DND-41 (cell line): Measurements from ENCODE around the gene PDC.

Experiments used
- ATAC-seq: fragments of 200-7000 bp; cut with Tn5 transposase; 3 replicates; pipeline ENCODE4 v1.9.1; 2021; ENCODE audit warnings: low read depth; ENCODE audit not compliant: insufficient read depth
- DNase-seq: peaks from one replicate; pipeline ENCODE4 v3.0.0-alpha.2; 2020
- H2AFZ ChIP-seq: 2 replicates; pipeline ENCODE4 v1.6.0; 2012; ENCODE audit warnings: low read depth, low read length
- H3K27ac ChIP-seq: 2 replicates; pipeline ENCODE4 v1.5.1; 2012; ENCODE audit warnings: low read length, inconsistent platforms
- H3K27me3 ChIP-seq: fragments of 200-600 bp; sonication (generic); 2 replicates; pipeline ENCODE4 v1.6.0; 2012; ENCODE audit warnings: low read length, mild to moderate bottlenecking, inconsistent platforms; ENCODE audit not compliant: insufficient read depth, poor library complexity
- H3K36me3 ChIP-seq: 2 replicates; pipeline ENCODE4 v1.5.1; 2012; ENCODE audit warnings: low read length, inconsistent platforms; ENCODE audit not compliant: insufficient read depth
- H3K4me1 ChIP-seq: 2 replicates; pipeline ENCODE4 v1.5.1; 2012; ENCODE audit warnings: mild to moderate bottlenecking, low read length; ENCODE audit not compliant: insufficient read depth
- H3K4me2 ChIP-seq: 2 replicates; pipeline ENCODE4 v1.6.0; 2012; ENCODE audit warnings: mild to moderate bottlenecking, moderate library complexity, low read length, inconsistent platforms; ENCODE audit not compliant: insufficient read depth
- H3K4me3 ChIP-seq, 2 experiments: fragments of 200-600 bp in 1 of 2; shearing (Covaris generic) in 1 of 2; 2 replicates each; pipeline ENCODE4 v1.5.1; 2012 to 2016; ENCODE audit warnings: inconsistent platforms in 2 of 2, low read length in 2 of 2, mild to moderate bottlenecking in 2 of 2, low read depth in 1 of 2, moderate library complexity in 1 of 2
- H3K79me2 ChIP-seq: 2 replicates; pipeline ENCODE4 v1.6.0; 2012; ENCODE audit warnings: low read length, inconsistent platforms; ENCODE audit not compliant: insufficient read depth
- H3K9ac ChIP-seq: 2 replicates; pipeline ENCODE4 v1.6.0; 2012; ENCODE audit warnings: low read depth, mild to moderate bottlenecking, inconsistent platforms, low read length, moderate library complexity
- H3K9me3 ChIP-seq: 2 replicates; pipeline ENCODE4 v1.5.1; 2012; ENCODE audit warnings: low read length, moderate library complexity, mild to moderate bottlenecking, inconsistent platforms; ENCODE audit not compliant: insufficient read depth, severe bottlenecking
- H4K20me1 ChIP-seq: 2 replicates; pipeline ENCODE4 v1.6.0; 2012; ENCODE audit warnings: low read length; ENCODE audit not compliant: insufficient read depth
- EZH2 ChIP-seq: IDR thresholded peaks from 3 replicates; pipeline ENCODE4 v1.6.1; 2012; ENCODE audit warnings: borderline replicate concordance, low read depth, mild to moderate bottlenecking, moderate library complexity, low read length, inconsistent platforms; ENCODE audit not compliant: severe bottlenecking
- TF ChIP-seq, protein P1 (sequence below): IDR thresholded peaks from 2 replicates; pipeline ENCODE4 v1.5.1; 2012; ENCODE audit warnings: borderline replicate concordance, low read length, moderate library complexity, mild to moderate bottlenecking; ENCODE audit not compliant: poor library complexity, severe bottlenecking; ENCODE audit errors: extremely low read depth

PDC gene

DNA sequence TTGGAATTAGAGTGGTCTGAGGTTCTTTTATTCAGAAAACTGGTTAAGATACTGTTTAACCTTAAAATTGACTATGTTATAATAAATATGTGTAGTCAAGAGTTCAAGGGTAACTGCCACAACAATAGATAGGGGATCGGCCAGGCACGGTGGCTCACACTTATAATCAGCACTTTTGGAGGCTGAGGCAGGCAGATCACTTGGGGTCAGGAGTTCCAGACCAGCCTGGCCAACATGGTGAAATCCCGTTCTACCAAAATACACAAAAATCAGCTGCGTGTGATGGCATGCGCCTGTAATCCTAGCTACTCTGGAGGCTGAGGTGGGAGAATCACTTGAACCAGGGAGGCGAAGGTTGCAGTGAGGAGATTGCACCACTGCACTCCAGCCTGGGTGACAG, 39.5 kb downstream of the PDC start:
- no peaks in the 10 kb centered on the region for H3K79me2 ChIP-seq
- H3K27ac ChIP-seq, result no peak overlapping the region

DNA sequence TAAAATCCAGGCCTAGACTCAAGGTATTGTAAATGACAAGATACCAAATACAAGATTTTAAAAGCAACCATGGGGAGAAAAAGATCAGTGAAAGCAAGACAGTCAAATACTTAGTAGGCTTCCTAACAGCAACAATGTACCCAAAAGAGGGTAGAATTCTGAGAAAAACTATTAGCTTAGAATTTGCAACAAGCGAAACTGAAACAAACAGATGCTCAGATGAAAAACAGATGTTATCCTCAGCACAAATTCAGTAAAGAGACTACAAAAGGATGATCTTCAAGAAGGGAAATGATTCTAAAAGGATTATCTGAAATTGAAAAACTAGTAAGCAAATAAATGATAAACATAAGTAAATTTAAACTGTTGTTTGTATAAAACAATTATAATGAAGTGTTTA, 40.0 kb downstream of the PDC start:
- no peaks in the 10 kb centered on the region for H3K27me3 ChIP-seq
- H3K4me3 ChIP-seq, result no peak overlapping the region
- ATAC-seq (peak; percentile 52; the same call in 1 of the 3 replicates), DNase-seq (no peak)
- peaks cover 18% of the 10 kb centered on the region for H3K36me3 ChIP-seq
- no peak overlapping the region for H2AFZ ChIP-seq
- H3K4me1 ChIP-seq, result no peaks in the 10 kb centered on the region
- H3K9me3 ChIP-seq, result no peaks in the 10 kb centered on the region
- no peak overlapping the region for H3K27ac ChIP-seq
- H3K4me2 ChIP-seq, result no peak overlapping the region
- no peaks in the 10 kb centered on the region for H3K79me2 ChIP-seq
- no peaks in the 10 kb centered on the region for H4K20me1 ChIP-seq
- TF ChIP-seq, protein P1, sequence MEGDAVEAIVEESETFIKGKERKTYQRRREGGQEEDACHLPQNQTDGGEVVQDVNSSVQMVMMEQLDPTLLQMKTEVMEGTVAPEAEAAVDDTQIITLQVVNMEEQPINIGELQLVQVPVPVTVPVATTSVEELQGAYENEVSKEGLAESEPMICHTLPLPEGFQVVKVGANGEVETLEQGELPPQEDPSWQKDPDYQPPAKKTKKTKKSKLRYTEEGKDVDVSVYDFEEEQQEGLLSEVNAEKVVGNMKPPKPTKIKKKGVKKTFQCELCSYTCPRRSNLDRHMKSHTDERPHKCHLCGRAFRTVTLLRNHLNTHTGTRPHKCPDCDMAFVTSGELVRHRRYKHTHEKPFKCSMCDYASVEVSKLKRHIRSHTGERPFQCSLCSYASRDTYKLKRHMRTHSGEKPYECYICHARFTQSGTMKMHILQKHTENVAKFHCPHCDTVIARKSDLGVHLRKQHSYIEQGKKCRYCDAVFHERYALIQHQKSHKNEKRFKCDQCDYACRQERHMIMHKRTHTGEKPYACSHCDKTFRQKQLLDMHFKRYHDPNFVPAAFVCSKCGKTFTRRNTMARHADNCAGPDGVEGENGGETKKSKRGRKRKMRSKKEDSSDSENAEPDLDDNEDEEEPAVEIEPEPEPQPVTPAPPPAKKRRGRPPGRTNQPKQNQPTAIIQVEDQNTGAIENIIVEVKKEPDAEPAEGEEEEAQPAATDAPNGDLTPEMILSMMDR, result no peak
- TF ChIP-seq EZH2, result no peak
- no peak overlapping the region for H3K9ac ChIP-seq

More for the DNA sequence above, 39.5 kb downstream of the PDC start:
- Histone ChIP-seq H3K4me2 (no peak overlapping the region), H3K4me1 (no peaks in the 10 kb centered on the region), H3K9ac (no peak overlapping the region), H4K20me1 (no peaks in the 10 kb centered on the region), H3K9me3 (no peaks in the 10 kb centered on the region), H2AFZ (no peak overlapping the region), H3K4me3 (no peak overlapping the region), H3K36me3 (peaks cover 18% of the 10 kb centered on the region), H3K27me3 (no peaks in the 10 kb centered on the region)
- ATAC-seq (no peak), DNase-seq (no peak)
- TF ChIP-seq, protein P1, result no peak
- TF ChIP-seq EZH2, result no peak

DNA sequence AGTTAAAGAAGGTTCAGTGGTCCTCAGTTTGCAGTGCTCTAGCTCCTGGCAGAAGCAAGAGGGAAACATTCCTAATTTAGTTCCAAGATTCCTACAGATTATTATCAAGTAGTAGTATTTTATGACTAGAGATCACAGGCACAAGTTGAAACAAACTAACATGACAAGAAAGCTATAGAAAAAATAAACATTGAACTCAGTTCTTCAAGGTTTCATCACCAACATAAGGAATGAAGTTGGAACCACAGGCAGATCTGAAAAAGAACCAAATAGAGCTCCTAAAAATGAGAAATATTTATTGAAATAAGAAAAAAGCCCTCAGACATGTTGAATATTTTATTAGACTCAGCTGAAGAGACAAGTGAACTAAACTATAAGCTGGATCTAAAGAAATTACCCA, 40.6 kb downstream of the PDC start:
- H3K4me2 ChIP-seq, result no peak overlapping the region
- no peak overlapping the region for H3K4me3 ChIP-seq
- H3K9ac ChIP-seq, result no peak overlapping the region
- H3K36me3 ChIP-seq, result peaks cover 18% of the 10 kb centered on the region
- no peak overlapping the region for H2AFZ ChIP-seq
- no peaks in the 10 kb centered on the region for H3K9me3 ChIP-seq
- no peak for ATAC-seq
- no peaks in the 10 kb centered on the region for H4K20me1 ChIP-seq
- H3K27me3 ChIP-seq, result no peaks in the 10 kb centered on the region
- no peaks in the 10 kb centered on the region for H3K4me1 ChIP-seq
- no peak for DNase-seq
- no peaks in the 10 kb centered on the region for H3K79me2 ChIP-seq
- TF ChIP-seq, protein P1, result no peak
- TF ChIP-seq EZH2, result no peak
- no peak overlapping the region for H3K27ac ChIP-seq

DNA sequence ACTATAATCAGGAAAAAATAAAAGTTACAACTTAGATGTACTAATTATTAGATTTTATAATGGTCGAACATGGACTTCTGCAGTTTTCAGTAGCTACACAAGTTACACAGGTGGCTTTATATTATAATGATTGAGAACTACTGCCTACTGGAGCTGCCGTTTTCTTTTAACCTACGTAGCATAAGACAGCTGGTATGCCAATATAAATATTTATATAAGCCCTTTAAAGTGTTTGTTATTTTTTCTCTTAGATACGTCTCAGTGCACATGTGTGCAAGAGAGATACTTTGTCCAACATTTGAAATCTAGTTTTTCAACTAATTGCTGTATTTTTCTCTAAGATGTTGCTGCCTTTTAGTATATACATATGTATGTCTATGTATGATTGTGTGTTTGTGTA, 42.4 kb downstream of the PDC start:
- Histone ChIP-seq H3K27ac (no peak overlapping the region), H4K20me1 (no peaks in the 10 kb centered on the region), H3K27me3 (no peaks in the 10 kb centered on the region), H3K4me1 (no peaks in the 10 kb centered on the region), H2AFZ (no peak overlapping the region), H3K36me3 (peaks cover 18% of the 10 kb centered on the region), H3K9ac (no peak overlapping the region), H3K9me3 (no peaks in the 10 kb centered on the region), H3K4me2 (no peak overlapping the region), H3K4me3 (no peak overlapping the region), H3K79me2 (no peaks in the 10 kb centered on the region)
- TF ChIP-seq EZH2, result no peak
- DNase-seq, result no peak
- no peak for ATAC-seq
